COLO829 (cell line): ENCODE measurements around the gene LRRC59.
A peak's percentile ranks its signal among the peaks of the same experiment; 100 is the strongest.

Experiments used
- DNase-seq: peaks from one replicate; pipeline ENCODE4 v3.0.0; 2012; ENCODE audit warnings: low spot score

LRRC59 gene

DNA sequence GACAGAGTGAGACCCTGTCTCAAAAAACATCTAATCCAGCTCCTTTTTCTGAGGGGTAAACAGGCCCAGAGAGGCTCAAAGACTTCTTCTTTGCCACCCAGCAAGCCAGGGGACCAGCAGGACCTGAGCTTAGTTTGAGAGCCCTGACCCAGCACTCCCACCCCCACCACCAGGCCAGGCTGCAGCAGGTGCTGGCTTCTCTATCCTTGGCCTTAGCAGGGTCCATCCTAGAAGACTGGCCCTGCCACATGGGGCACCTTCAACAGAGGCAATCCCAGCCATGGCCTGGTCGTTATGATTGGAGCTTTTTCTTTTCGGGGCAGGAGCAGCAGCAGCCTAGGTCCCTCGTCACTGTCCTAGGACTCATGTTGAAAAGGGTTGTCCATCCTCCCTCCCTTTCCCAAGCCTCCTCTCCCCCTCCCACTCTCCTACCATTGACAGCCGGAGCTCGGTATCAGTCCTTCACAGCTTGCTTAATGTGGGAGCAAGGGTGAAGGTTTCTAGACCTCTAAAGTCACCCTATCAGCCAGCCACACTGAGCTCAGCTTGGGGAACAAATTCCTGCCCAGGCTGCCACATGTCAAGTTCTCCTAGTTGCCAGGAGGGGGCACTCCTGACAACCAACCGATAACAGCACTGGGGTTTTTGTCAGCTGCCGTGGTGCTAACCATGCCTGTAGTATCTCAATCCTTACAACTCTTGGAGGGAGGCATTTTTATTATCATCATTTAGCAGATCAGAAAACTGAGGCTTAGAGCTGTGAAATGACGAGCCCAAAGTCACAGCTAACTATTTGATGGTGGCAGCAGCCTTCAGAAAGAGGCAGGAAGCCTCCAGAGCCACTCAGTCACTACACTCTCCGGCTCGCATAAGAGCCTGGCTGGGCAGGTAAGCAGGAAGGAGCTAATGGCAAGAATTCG, 35.5 kb downstream of the LRRC59 start:
- peak; percentile 82 for DNase-seq

DNA sequence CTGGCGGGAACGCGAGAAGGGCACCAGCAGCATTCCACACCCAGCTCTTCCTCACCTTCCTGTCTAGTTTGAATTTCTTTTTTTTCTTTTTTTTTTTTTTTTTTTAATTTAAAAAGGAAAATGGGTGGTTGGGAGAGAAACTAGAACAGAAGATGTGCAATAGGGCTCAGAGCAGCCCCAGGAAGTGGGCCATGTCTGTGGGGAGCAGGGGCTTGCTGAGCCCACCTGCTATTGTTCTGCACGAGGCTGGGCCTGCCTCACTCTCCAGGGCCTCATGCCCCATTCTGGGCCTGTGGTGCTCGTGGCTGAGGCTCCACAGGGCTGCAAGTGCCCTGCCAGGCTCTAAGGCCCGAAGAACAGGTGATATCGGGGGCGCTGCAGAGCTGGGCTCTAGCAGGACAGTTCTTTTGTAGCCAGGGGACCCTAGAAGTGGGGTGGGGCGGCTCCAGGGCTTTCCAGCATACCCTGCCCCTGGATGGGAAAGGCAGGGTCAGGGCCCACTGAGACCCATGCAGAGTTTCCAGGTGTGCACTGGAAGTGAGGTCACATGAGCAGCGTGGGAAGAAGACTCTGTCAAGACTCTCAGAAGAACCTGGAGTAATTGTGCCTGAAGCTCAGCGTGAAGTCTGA, 36.7 kb downstream of the LRRC59 start:
- DNase-seq, result no peak

DNA sequence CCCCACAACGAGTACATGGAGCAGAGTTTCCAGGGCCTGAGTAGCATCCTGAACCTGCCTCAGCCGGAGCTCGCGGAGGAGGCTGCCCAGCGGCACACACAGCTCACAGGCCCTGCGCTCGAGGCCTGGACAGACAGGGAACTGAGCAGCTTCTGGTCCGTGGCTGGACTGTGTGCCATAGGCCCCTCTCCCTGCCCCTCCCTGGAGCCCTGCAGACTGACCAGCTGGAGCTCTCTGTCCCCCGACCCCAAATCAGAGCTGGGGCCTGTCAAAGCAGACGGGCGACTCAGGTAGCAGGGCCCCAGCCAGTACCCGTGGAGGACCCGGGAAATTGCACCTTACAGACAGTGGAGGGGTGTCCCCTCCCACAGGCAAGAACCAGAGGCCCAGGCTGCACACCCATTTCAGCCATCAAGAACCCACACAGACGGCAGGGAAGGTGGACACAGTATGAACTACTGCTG, 37.3 kb downstream of the LRRC59 start:
- DNase-seq, result no peak

DNA sequence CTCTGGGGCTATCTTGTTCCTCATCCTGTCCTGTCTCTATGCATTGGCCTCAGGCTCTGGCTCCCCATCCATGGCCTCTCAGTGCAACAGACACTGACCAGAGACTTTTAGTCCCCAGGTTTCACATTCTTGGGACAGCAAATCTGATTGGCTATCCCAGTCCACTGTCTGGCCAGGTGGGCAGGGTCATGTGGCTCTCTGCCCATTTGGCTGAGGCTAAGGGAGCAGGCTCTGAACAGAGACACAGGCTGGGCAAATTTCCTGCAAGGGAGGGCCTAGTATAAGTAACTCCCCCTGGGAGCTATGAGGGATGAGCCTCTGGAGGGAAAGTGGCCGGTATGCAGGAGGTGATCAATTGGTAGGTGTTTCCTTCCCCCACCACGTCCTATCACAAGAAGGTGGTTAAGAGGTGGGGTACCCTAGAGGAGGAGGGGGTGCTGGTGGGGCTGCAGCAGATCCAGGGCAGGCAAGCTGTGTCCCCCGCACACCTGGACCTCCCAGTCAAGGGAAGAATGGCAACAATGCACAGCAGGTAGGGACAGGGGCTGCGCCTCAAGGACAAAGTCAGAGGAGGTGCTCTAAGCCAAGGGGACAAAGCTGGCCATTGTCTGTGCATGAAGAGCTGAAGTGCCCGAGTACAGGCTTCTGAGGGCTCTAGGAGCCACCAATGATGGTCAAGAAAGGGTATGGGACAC, 38.2 kb downstream of the LRRC59 start:
- no peak for DNase-seq

DNA sequence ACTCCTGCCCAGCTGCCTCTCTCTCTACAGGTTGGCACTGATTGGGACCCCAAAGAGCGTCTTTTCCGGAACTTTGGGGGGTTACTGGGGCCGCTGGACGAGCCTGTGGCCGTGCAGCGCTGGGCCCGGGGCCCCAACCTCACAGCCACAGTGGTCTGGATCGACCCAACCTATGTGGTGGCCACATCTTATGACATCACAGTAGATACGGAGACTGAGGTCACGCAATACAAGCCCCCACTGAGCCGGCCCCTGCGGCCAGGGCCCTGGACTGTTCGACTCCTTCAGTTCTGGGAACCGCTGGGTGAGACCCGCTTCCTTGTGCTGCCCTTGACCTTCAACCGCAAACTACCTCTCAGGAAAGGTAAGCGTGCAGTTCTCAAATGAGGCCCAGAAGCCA, 39.1 kb downstream of the LRRC59 start:
- DNase-seq, result no peak

DNA sequence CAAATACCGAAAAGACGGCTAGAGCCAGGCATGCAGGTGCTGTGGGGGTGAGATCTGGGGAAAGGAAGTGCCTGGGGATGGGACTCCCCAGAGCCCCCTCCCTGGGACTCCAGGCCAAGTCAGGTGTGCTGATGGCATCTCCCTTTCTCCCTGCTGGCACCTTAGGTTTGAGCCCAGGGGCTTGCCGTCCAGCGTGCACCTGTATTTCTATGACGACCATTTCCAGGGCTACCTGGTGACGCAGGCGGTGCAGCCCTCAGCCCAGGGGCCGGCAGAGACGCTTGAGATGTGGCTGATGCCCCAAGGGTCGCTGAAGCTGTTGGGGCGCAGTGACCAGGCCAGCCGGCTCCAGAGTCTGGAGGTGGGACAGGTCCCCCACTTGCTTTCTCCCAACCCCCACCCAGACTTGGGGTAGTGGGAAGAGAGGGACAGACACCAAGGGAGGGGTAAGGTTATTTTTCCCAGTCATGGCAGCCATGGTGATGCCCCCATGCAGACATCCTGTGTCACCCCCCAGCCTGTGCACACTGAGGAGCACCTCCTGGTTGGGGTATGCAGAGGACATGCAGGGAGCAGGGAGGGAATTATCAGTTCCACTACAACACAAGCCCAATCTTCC, 40.3 kb downstream of the LRRC59 start:
- no peak for DNase-seq

DNA sequence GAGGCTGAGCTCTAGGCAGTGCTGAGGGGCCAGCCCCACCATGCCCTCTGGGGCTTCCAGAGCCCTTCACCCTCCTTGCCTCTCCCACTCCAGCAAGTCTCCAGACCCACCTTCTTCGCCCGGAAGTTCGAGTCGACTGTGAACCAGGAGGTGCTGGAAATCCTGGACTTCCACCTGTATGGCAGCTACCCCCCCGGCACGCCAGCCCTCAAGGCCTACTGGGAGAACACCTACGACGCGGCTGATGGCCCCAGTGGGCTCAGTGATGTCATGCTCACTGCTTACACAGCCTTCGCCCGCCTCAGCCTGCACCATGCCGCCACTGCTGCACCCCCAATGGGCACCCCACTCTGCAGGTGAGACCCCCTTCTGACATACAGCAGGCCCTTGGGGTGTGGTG, 40.9 kb downstream of the LRRC59 start:
- DNase-seq, result no peak

DNA sequence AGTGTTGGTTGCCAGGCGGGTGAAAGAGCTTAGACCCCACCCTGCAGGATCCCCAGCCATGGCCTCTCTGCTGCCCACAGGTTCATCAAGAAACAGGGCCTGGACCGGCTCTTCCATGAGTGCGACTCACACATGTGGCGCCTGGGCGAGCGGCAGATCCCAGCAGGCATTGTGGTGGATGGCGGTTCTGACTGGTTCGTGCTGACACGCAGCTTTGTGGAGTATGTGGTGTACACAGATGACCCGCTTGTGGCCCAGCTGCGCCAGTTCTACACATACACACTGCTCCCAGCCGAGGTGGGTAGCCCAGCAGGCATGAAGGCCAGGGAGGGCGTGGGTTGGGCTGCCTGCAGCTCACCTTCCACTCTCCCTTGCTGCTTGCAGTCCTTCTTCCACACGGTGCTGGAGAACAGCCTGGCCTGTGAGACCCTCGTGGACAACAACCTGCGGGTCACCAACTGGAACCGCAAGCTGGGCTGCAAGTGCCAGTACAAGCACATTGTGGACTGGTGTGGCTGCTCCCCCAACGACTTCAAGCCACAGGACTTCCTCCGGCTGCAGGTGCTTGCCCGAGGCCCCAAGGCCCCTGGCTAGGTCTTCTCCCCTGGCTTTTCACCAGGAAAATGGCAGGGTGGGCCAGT, 41.5 kb downstream of the LRRC59 start:
- no peak for DNase-seq

DNA sequence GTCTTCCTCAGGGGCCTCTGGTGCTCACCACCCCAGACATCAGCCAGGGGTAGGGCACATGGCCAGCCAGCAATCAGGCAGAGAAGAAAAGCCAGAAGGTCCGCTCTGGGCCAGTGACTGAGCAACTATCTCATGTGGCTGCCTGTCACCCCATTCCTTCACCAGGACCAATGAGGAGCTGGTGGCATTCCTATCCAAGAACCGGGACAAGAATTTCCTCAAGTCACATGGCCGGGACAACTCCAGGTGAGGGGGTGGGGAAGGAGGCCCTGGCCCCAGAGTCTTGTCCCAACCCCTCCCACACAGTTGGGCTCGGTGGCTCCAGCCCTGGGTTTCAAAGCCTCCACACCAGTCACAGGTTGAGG, 42.0 kb downstream of the LRRC59 start:
- DNase-seq, result no peak

DNA sequence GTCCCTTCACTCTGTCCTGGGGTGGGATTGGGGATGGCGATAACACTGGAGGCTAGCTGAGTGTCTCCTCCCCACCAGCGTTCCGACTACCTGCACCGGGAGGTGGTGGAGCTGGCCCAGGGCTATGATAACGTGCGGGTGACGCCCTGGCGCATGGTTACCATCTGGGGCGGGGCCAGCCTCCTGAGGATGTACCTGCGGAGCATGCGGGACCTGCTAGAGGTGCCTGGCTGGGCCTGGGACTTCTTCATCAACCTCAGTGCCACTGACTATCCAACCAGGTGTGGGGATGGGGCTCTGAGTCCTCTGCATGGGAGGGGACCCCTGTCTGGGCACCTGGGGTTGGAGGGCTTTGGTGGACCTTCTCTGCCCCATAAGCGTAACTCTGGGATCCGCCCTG, 42.5 kb downstream of the LRRC59 start:
- no peak for DNase-seq

DNA sequence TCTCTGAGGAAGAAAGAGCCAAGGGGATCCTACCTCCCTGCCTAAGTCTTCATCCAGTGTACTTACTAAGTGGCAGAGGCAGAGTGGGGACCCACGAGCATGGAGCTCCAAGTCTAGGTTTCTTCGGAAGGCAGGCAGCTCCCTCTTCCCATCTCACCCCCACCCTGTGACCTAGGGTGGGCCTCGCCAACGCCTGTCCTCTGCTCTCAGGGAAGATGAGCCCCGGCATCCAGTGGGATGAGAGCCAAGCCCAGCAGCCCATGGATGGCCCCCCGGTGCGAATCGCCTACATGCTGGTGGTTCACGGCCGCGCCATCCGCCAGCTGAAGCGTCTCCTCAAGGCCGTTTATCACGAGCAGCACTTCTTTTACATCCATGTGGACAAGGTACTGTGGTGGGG, 43.1 kb downstream of the LRRC59 start:
- no peak for DNase-seq

DNA sequence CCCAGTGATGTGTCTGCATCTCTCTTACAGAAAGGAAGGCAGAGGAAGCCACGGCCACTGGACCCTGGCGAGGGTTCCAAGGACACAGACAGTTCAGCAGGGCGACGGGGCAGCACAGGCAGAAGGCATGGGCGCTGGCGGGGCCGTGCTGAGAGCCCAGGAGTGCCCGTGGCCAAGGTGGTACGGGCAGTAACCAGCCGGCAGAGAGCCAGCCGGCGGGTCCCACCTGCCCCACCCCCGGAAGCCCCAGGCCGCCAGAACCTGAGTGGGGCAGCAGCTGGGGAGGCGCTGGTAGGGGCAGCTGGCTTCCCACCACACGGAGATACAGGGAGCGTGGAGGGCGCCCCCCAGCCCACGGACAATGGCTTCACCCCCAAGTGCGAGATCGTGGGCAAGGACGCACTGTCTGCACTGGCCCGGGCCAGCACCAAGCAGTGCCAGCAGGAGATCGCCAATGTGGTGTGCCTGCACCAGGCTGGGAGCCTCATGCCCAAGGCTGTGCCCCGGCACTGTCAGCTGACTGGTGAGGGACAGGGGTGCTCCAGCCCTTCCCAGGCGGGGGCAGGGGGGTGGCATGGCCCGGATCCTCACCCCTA, 43.6 kb downstream of the LRRC59 start:
- DNase-seq, result no peak

DNA sequence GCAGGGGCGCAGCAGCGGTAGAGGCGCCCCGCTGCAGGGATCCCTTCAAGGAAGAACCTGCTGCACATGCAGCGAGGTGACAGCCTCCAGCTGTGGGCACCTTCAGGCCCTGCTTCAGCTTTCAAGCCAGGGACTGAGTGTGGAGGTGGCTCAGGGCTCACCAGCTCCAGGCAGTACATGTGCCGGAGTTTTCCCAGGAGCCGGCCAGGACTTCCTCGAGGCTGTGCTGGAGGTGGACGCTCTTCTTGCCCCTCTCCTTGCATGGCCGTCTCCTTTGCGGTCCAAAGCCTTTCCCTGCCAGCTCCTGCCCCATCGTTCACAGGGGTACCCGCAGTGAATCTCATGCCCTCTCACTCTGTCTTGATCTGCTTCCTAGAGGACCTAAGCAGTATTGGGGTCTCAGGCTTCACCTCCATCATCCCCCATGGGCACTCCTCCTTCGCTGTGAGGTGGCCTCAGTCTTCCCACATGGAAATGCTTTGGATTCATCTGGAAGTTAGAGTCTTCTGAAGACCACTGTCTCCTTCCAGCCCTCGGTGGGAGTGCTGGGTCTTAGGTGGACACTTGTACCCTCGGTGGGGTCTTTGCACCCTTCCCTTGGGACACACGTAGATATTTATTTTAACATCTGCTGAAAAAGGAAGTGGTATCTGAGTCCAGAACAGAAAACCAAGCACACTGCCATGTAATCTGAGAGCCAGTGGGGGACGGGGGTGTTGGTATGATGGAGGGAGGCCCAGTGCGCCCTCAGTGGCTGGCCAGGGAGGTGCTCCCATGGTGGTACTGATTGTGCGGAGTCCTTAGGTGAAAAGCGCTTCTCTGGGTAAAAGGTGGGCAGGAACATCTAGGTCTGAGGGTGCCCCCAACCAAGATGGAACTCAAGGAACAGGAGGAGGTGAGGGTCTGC, 44.4 kb downstream of the LRRC59 start:
- no peak for DNase-seq

DNA sequence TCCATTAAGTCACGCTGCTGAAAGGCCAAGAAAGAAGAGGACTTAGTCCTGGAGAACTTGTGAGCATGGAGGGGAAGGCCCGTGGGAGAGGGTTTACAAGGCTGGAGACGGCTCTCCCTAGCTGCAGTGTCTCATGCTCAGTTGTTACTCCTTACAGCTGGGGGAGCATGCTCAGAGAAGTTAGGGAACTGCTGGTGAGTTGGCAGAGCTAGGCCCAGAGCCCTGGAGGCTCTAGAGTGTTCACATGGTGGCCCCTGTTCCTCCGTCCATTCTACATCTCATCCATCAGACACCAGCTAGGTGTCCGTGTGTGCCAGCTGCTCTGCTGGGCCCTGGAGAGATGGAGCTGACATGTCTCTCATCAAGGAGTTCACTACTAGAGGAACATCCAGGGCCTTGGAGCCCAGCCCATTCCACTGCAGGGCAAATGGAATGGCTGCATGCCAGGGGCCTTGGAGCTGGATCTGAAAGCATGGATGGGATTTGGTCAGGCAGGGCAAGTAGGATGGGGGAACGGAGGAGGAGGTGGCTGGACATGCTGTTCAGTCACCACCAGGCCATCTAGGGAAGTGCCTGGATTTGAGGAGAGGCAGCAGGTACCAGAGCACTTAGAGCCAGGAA, 45.1 kb downstream of the LRRC59 start:
- DNase-seq, result no peak

DNA sequence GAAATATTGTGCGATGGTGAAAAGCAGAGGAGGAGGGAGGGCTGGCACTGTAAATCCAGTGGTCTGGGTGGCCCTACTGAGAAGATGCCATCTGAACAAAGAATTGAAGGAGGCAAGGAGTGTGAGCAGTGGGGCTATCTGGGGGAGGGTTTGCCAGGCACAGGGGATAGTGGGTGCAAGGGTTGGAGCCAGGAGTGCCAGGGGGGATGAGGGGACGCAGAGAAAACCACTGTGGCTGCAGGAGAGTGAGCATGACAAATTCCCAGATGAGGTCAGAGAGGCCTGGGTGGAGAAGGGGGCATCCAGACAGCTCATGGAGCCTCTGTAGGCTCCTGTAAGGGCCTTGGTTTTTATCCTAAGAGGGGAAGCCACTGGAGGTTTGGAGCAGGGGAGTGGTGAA, 46.6 kb downstream of the LRRC59 start:
- DNase-seq, result no peak

DNA sequence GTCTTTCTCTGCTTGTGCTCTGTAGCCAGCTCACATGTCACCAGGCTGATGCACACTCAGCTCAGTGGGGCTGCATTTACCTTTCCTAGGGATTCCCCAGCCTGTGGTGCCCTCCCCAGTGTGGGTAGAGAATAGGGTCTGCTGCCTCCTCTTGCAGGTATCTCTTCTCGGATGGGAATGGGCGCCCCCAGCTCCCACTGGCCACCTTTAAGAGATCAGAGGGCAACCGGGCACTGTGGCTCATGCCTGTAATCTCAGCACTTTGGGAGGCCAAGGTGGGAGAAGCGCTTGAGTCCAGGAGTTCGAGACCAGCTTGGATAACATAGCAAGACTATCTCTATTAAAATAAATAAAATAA, 48.1 kb downstream of the LRRC59 start:
- DNase-seq, result no peak

DNA sequence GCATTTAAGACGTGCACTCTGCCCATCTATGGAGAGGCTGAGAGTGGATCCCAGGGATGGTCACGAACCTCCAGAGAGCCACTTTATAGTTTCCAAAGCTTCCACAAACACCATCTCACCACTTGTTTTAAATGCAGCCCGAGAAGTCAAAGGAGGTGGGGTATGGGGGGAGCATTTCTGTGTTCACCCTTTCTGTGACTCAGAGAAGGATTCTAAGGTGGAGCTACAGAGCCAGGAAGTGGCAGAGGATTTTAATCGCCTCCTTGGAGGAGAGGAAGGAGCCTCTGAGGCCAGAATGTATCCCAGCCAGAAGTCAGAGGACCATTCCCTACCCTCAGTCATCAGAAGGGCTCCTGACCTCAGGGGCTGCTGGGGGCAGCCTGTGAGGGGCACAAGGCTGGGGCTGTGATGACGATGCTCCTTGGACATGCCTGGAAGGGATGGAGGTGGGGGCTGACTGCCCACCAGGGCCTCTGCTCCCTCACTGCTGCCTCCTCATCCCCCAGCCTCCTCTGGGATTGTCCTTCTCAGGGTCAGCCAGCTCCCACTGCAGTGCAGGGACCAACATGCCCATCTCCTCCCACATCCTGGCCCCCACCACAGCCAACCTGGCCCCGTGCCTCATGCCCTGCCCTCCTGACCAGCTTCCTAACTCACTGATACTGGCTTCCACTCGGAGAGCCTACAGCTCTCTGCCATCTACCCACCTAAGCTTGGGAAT, 48.6 kb downstream of the LRRC59 start:
- no peak for DNase-seq

DNA sequence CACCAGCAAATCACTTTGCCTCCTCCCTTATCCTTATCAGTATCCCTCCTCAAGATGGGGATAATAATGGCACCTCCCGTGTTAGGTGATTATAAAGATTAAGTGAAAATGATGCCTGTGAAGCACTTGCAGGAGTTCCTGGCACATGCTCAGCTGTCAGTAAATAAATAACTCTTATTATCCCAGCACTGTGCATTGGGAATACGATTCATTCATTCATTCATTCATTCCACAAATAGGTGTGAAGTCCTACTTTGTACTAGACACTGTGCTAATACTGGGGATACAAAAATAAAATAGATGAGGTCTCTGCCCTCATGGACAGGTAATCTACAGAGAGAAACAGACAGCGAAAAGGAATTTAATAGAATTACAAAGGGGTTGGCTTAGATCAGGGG, 49.4 kb downstream of the LRRC59 start:
- no peak for DNase-seq

DNA sequence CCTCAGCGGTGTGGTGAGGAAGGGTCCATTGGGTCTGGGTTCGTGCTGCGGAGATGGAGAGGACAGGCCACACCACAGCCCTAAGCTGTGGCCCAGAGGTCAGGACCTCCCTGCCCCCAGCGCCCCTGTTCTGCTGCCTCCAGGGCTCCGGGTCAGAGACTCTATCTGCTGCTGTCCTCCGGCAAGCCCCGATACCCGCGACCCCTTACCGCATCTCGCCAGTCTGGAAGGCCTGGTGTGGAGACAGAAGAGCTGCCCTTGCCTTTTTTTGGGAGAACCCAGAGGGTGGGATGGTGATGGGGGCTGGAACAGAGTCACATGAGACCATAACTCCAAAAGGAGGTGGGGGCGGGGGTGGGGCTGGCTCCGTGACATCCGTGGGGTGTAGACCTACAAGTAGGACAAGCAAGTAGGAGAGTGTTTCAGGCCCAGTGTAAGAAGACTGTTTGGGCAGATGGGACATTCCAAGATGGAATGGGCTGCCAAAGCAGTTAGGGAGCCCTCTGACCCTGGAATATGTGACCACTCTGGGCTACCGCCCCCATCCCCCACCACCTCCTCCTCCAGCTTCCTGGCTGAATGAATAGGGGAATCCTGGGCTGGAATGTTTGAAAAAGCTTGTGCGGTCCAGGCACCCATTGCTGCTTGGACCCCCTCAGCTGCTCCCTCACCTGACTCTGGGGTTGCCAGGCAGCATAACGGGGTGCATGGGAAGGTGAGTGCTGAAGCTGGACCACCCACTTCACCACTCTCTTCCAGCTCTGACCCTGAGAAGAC, 50.0 kb downstream of the LRRC59 start:
- no peak for DNase-seq
